ENCODE measurements around the gene SAFB. TPM values are rescaled to one million over a fixed set of nuclear protein-coding genes. Genes with fewer than 3 reads are reported as not detected.

The SAFB gene
- total RNA-seq, 1 donor, result 33.7 TPM

GRCh38 chr19:5619946-5620345 lies 2.9 kb upstream of the SAFB start:
- H3K4me2 ChIP-seq (ENCODE audit: insufficient read depth, low read length), result no peak overlapping the region
- no peak for TF ChIP-seq CTCF (IDR thresholded peaks at IDR 0.05; ENCODE audit: extremely low read depth, low read depth, low read length)
- H3K4me3 ChIP-seq (ENCODE audit: insufficient read depth, low read length), result no peak overlapping the region
- peaks cover 52% of the 10 kb centered on the region for H4K20me1 ChIP-seq (ENCODE audit: insufficient read depth, low read length)
- H2AFZ ChIP-seq (ENCODE audit: low read length), result no peak overlapping the region
- no peaks in the 10 kb centered on the region for H3K9me3 ChIP-seq (ENCODE audit: low read depth, low read length)
- H3K36me3 ChIP-seq (ENCODE audit: insufficient read depth, low read length), result peaks cover 50% of the 10 kb centered on the region
- DNase-seq (ENCODE audit: insufficient read length, low spot score, missing footprints), result no peak
- peaks cover 38% of the 10 kb centered on the region for H3K4me1 ChIP-seq (ENCODE audit: insufficient read depth, low read length)
- no peak overlapping the region for H3K27ac ChIP-seq (ENCODE audit: low read depth, low read length)
- peaks cover 86% of the 10 kb centered on the region for H3K79me2 ChIP-seq (ENCODE audit: insufficient read depth, low read length)
- H3K27me3 ChIP-seq (ENCODE audit: insufficient read depth, low read length), result no peaks in the 10 kb centered on the region

- Histone ChIP-seq H3K4me2 (ENCODE audit: insufficient read depth, low read length) (peak overlapping the region; percentile 91), H3K27ac (ENCODE audit: low read depth, low read length) (peak overlapping the region; percentile 67), H3K27me3 (ENCODE audit: insufficient read depth, low read length) (no peaks in the 10 kb centered on the region), H2AFZ (ENCODE audit: low read length) (peak overlapping the region; percentile 54), H3K4me3 (ENCODE audit: insufficient read depth, low read length) (peak overlapping the region; percentile 99), H3K79me2 (ENCODE audit: insufficient read depth, low read length) (peaks cover 95% of the 10 kb centered on the region), H3K9me3 (ENCODE audit: low read depth, low read length) (no peaks in the 10 kb centered on the region), H3K36me3 (ENCODE audit: insufficient read depth, low read length) (peaks cover 50% of the 10 kb centered on the region), H4K20me1 (ENCODE audit: insufficient read depth, low read length) (peaks cover 61% of the 10 kb centered on the region), H3K4me1 (ENCODE audit: insufficient read depth, low read length) (peaks cover 37% of the 10 kb centered on the region)
- no peak for TF ChIP-seq CTCF (IDR thresholded peaks at IDR 0.05; ENCODE audit: extremely low read depth, low read depth, low read length)
- DNase-seq (ENCODE audit: insufficient read length, low spot score, missing footprints), result no peak
Observed at GRCh38 chr19:5621311-5621944, 1.5 kb upstream of the SAFB start.

DNA sequence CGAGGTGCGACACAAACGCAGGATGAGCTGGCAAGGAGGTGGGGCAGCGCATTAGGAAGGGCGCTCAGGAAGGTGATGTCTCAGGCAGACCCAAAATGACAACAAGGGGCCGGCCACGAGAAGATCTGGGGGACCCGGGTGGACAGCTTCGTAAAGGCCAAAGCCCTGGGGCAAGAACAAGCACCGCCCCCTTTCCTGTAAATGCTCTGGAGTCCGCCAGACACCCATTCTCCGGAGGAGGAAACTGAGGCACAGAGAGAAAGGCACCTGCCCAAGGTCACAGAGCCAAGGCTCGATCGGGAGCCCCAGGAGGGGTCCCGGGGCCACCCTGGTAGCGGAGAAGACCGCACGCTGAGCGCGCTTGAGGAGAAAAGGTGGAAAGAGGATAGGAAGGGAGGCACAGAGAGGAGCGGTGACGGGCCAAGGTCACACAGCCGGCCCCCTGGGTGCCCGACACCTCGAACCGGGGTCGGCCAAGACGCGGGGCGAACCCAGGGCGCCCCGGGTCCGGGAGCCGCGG lies 878 bp upstream of the SAFB start:
- Histone ChIP-seq H3K9me3 (ENCODE audit: low read depth, low read length) (no peaks in the 10 kb centered on the region), H3K4me2 (ENCODE audit: insufficient read depth, low read length) (peak overlapping the region; percentile 91), H3K79me2 (ENCODE audit: insufficient read depth, low read length) (peaks cover 97% of the 10 kb centered on the region), H3K4me1 (ENCODE audit: insufficient read depth, low read length) (peaks cover 41% of the 10 kb centered on the region), H3K27me3 (ENCODE audit: insufficient read depth, low read length) (no peaks in the 10 kb centered on the region), H3K27ac (ENCODE audit: low read depth, low read length) (peak overlapping the region; percentile 67), H3K4me3 (ENCODE audit: insufficient read depth, low read length) (peak overlapping the region; percentile 99), H4K20me1 (ENCODE audit: insufficient read depth, low read length) (peaks cover 64% of the 10 kb centered on the region), H3K36me3 (ENCODE audit: insufficient read depth, low read length) (peaks cover 56% of the 10 kb centered on the region), H2AFZ (ENCODE audit: low read length) (peak overlapping the region; percentile 91)
- no peak for TF ChIP-seq CTCF (IDR thresholded peaks at IDR 0.05; ENCODE audit: extremely low read depth, low read depth, low read length)
- no peak for DNase-seq (ENCODE audit: insufficient read length, low spot score, missing footprints)

DNA sequence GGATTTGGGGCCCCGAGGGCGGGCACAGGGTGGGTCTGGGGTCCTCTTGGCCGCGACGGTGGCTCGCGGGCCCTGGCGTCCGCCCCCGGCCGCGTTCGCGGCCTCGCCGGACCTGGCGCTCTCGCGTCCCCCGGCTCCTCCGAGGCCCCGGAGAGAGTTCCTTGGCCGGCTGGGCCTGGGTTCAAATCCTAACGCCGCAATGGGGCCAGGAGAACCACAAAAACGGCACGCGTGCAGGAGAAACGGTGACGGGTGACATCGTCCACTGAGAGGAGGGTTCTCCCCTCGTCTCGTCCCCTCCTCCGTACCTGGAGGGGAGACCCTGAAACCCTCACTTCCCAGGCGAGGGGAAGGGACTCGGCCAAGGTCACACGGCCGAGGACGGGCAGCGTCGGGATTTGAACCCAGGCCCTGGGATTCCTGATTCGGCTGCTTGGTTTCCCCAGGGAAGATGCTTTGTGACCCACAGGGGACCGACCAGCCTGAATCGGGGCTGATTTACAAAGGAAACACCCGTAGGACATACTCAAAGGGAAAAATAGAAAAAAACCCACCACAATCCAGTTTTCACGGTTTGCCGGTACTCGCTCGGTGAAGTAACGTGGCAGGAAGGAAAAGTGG lies 624 bp downstream of the SAFB start:
- Histone ChIP-seq H3K9me3 (ENCODE audit: low read depth, low read length) (no peaks in the 10 kb centered on the region), H3K36me3 (ENCODE audit: insufficient read depth, low read length) (peaks cover 58% of the 10 kb centered on the region), H3K4me3 (ENCODE audit: insufficient read depth, low read length) (peak overlapping the region; percentile 99), H3K27ac (ENCODE audit: low read depth, low read length) (peak overlapping the region; percentile 93), H3K27me3 (ENCODE audit: insufficient read depth, low read length) (no peaks in the 10 kb centered on the region), H3K4me2 (ENCODE audit: insufficient read depth, low read length) (peak overlapping the region; percentile 95), H2AFZ (ENCODE audit: low read length) (peak overlapping the region; percentile 88), H3K79me2 (ENCODE audit: insufficient read depth, low read length) (peaks cover 97% of the 10 kb centered on the region), H4K20me1 (ENCODE audit: insufficient read depth, low read length) (peaks cover 62% of the 10 kb centered on the region), H3K4me1 (ENCODE audit: insufficient read depth, low read length) (peaks cover 54% of the 10 kb centered on the region)
- DNase-seq (ENCODE audit: insufficient read length, low spot score, missing footprints), result peak; percentile 58
- TF ChIP-seq CTCF (IDR thresholded peaks at IDR 0.05; ENCODE audit: extremely low read depth, low read depth, low read length), result no peak

All from osteoblast (primary cell).